ENCODE measurements around the gene PMP22.

PMP22 gene

DNA sequence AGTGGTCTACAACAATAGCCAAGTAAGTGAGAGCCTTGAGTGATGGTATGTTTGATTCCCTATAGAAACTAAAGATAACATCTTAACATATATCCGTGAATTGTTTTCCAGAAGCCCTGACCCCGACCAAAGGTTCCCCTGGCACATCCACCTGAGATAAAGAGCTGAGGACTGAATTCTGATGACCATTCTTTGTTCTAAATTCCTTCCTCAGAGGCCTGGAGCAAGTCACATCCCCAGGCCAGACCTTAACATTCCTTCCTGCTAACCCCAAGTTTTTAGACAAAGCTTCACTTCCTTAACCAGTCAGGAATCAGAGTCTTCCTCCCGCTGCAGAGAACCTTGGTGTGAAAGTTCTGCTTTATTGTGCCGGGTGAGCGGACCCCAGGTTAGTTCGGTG is 83.3 kb downstream of the PMP22 start:
- no peaks in the 10 kb centered on the region for H3K9me3 ChIP-seq (ENCODE audit: low read length)
- no peaks in the 10 kb centered on the region for H3F3A ChIP-seq (ENCODE audit: insufficient read depth, low read length)
- H3K9me2 ChIP-seq (ENCODE audit: low read depth, low read length), result no peaks in the 10 kb centered on the region
- no peaks in the 10 kb centered on the region; the same call in 1 of the 2 replicates for H3K27me3 ChIP-seq (ENCODE audit: insufficient read depth, low read length)
- H3K4me2 ChIP-seq (ENCODE audit: low read length), result no peak overlapping the region
- no peak overlapping the region for H3K9ac ChIP-seq (ENCODE audit: low read length)
- no peak overlapping the region for H3K4me3 ChIP-seq (ENCODE audit: low read depth, low read length, poor library complexity, severe bottlenecking)
- no peak overlapping the region for H2AFZ ChIP-seq (ENCODE audit: low read length)
- H3K27ac ChIP-seq (ENCODE audit: low read depth, low read length, poor library complexity, severe bottlenecking), result no peak overlapping the region
- H3K79me2 ChIP-seq (ENCODE audit: insufficient read depth, low read length), result no peaks in the 10 kb centered on the region
- no peak for TF ChIP-seq EZH2 (IDR thresholded peaks at IDR 0.05; ENCODE audit: borderline replicate concordance, low read length)
- TF ChIP-seq, protein P1, sequence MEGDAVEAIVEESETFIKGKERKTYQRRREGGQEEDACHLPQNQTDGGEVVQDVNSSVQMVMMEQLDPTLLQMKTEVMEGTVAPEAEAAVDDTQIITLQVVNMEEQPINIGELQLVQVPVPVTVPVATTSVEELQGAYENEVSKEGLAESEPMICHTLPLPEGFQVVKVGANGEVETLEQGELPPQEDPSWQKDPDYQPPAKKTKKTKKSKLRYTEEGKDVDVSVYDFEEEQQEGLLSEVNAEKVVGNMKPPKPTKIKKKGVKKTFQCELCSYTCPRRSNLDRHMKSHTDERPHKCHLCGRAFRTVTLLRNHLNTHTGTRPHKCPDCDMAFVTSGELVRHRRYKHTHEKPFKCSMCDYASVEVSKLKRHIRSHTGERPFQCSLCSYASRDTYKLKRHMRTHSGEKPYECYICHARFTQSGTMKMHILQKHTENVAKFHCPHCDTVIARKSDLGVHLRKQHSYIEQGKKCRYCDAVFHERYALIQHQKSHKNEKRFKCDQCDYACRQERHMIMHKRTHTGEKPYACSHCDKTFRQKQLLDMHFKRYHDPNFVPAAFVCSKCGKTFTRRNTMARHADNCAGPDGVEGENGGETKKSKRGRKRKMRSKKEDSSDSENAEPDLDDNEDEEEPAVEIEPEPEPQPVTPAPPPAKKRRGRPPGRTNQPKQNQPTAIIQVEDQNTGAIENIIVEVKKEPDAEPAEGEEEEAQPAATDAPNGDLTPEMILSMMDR (IDR thresholded peaks at IDR 0.05; ENCODE audit: low read length), result no peak
- no peaks in the 10 kb centered on the region for H4K20me1 ChIP-seq (ENCODE audit: insufficient read depth, low read length)
- H3K4me1 ChIP-seq (ENCODE audit: insufficient read depth, low read length, severe bottlenecking), result no peaks in the 10 kb centered on the region
- no peaks in the 10 kb centered on the region for H3K36me3 ChIP-seq (ENCODE audit: insufficient read depth, low read length)

DNA sequence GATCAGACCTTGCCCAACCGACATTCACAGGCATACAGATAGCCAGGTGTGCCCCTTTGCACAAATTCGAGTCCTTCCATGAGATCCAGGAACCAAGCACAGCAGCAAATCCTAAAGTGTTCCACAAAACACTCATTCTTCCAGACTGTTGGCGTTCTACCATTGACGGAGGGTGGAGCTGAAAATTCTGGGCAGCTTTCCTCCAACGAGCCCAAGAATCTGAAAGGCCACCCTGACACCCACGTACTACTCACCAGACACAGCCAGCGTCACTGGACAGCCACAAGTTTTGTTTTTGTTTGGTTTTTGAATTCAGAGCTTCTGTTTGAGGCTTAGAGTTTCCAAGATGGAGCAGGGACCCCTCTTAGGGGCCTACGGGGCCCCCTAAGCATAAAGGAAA is 83.8 kb downstream of the PMP22 start:
- Histone ChIP-seq H3K27me3 (ENCODE audit: insufficient read depth, low read length) (no peaks in the 10 kb centered on the region; the same call in 1 of the 2 replicates), H3K27ac (ENCODE audit: low read depth, low read length, poor library complexity, severe bottlenecking) (no peak overlapping the region), H3K4me3 (ENCODE audit: low read depth, low read length, poor library complexity, severe bottlenecking) (no peak overlapping the region), H3K79me2 (ENCODE audit: insufficient read depth, low read length) (no peaks in the 10 kb centered on the region), H3K9me3 (ENCODE audit: low read length) (no peaks in the 10 kb centered on the region), H3K4me1 (ENCODE audit: insufficient read depth, low read length, severe bottlenecking) (no peaks in the 10 kb centered on the region), H3K4me2 (ENCODE audit: low read length) (no peak overlapping the region), H3K9ac (ENCODE audit: low read length) (no peak overlapping the region), H3K36me3 (ENCODE audit: insufficient read depth, low read length) (no peaks in the 10 kb centered on the region), H3K9me2 (ENCODE audit: low read depth, low read length) (no peaks in the 10 kb centered on the region), H3F3A (ENCODE audit: insufficient read depth, low read length) (no peaks in the 10 kb centered on the region), H2AFZ (ENCODE audit: low read length) (no peak overlapping the region), H4K20me1 (ENCODE audit: insufficient read depth, low read length) (no peaks in the 10 kb centered on the region)
- TF ChIP-seq, protein P1 (IDR thresholded peaks at IDR 0.05; ENCODE audit: low read length), result no peak
- TF ChIP-seq EZH2 (IDR thresholded peaks at IDR 0.05; ENCODE audit: borderline replicate concordance, low read length), result no peak

DNA sequence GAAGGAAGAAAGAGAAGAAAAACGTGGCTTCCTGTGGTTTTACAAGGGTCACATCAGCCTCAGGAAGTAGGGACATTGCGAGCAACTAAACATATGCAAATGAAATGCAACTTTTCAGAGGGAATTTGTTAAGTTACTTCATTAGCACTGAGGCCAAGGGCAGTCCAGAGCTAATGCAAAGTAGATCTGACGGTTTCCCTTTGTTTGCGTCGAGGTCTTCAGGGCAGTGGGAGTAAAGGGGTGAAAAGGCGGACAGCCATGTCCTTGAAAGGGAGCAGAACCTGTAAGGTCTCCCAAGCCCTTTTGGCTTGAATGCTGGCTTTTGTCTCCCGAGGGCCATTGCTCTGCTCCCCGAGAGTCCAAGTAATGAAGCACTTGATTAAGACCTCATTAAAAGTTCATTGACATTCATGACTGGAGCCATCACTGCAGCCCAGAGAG is 85.0 kb downstream of the PMP22 start:
- H3K79me2 ChIP-seq (ENCODE audit: insufficient read depth, low read length), result no peaks in the 10 kb centered on the region
- no peaks in the 10 kb centered on the region for H4K20me1 ChIP-seq (ENCODE audit: insufficient read depth, low read length)
- H2AFZ ChIP-seq (ENCODE audit: low read length), result no peak overlapping the region
- no peak overlapping the region for H3K4me2 ChIP-seq (ENCODE audit: low read length)
- H3K4me1 ChIP-seq (ENCODE audit: insufficient read depth, low read length, severe bottlenecking), result no peaks in the 10 kb centered on the region
- no peaks in the 10 kb centered on the region for H3K36me3 ChIP-seq (ENCODE audit: insufficient read depth, low read length)
- TF ChIP-seq, protein P1 (IDR thresholded peaks at IDR 0.05; ENCODE audit: low read length), result no peak
- TF ChIP-seq EZH2 (IDR thresholded peaks at IDR 0.05; ENCODE audit: borderline replicate concordance, low read length), result no peak
- no peaks in the 10 kb centered on the region for H3K9me2 ChIP-seq (ENCODE audit: low read depth, low read length)
- H3K4me3 ChIP-seq (ENCODE audit: low read depth, low read length, poor library complexity, severe bottlenecking), result no peak overlapping the region
- no peaks in the 10 kb centered on the region for H3F3A ChIP-seq (ENCODE audit: insufficient read depth, low read length)
- H3K27me3 ChIP-seq (ENCODE audit: insufficient read depth, low read length), result no peaks in the 10 kb centered on the region; the same call in 1 of the 2 replicates
- no peak overlapping the region for H3K9ac ChIP-seq (ENCODE audit: low read length)
- H3K27ac ChIP-seq (ENCODE audit: low read depth, low read length, poor library complexity, severe bottlenecking), result no peak overlapping the region
- no peaks in the 10 kb centered on the region for H3K9me3 ChIP-seq (ENCODE audit: low read length)

Data from OCI-LY1 (cell line).